ENCODE data around the gene MTMR3. TPM values are rescaled to one million over a fixed set of nuclear protein-coding genes. Genes with fewer than 3 reads are reported as not detected.

MTMR3 gene
- total RNA-seq, 4 donors from 2014 or later: 52.8 to 101 (median 69.1) TPM

GRCh38 chr22:30026756-30027155 lies 143.8 kb downstream of the MTMR3 start:
- Histone ChIP-seq H3K4me3 (replicated peaks in 1 of 3) (no peak overlapping the region), H3K27me3 (no peaks in the 10 kb centered on the region), H3K36me3 (peaks cover 12 to 21% of the 10 kb centered on the region in 2 donors), H3K27ac (peak overlapping the region; percentile 22 to 85 (median 84)), H3K9me3 (no peaks in the 10 kb centered on the region), H3K4me1 (peaks cover 44 to 55% of the 10 kb centered on the region in 2 donors)
- intact Hi-C loops (cut with DNase I): loop anchor here (10.0 kb wide), 1 partner anchor 58 kb away; the partner anchor contains the start of gene HORMAD2
- WGBS, 2 donors: 36 to 53% methylated on average over 2 of the region's 2 CpGs
- TF ChIP-seq, protein P1, sequence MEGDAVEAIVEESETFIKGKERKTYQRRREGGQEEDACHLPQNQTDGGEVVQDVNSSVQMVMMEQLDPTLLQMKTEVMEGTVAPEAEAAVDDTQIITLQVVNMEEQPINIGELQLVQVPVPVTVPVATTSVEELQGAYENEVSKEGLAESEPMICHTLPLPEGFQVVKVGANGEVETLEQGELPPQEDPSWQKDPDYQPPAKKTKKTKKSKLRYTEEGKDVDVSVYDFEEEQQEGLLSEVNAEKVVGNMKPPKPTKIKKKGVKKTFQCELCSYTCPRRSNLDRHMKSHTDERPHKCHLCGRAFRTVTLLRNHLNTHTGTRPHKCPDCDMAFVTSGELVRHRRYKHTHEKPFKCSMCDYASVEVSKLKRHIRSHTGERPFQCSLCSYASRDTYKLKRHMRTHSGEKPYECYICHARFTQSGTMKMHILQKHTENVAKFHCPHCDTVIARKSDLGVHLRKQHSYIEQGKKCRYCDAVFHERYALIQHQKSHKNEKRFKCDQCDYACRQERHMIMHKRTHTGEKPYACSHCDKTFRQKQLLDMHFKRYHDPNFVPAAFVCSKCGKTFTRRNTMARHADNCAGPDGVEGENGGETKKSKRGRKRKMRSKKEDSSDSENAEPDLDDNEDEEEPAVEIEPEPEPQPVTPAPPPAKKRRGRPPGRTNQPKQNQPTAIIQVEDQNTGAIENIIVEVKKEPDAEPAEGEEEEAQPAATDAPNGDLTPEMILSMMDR (IDR thresholded peaks at IDR 0.05): no peak
- TF ChIP-seq POLR2A (IDR thresholded peaks at IDR 0.05): no peak
- peak; percentile 71 to 80 for DNase-seq

DNA sequence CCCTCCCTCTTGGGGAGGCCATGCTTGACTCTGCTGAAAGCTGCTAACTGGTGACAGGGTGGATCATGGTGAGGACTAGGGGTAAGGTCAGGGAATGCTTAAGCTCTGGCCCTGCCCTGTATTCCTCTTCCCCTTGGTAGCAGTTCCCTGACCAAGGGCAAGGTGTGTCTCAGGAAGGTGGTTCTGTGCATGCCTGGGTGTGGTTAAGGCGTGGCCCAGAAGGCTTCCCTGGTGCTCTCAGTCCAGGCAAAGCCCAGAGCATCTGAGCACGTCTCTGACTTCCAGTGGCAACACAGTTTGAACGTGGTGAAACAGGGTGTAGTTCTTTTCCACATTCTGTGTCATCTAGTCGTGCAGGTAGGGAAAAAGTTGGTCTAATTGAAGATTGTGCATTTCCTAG lies 144.2 kb downstream of the MTMR3 start:
- intact Hi-C loops (cut with DNase I): loop anchor here (10.0 kb wide), 1 partner anchor 58 kb away; the partner anchor contains the start of gene HORMAD2
- no peak for TF ChIP-seq POLR2A (IDR thresholded peaks at IDR 0.05)
- TF ChIP-seq, protein P1 (IDR thresholded peaks at IDR 0.05): no peak
- peaks cover 44 to 55% of the 10 kb centered on the region in 2 donors for H3K4me1 ChIP-seq
- no peaks in the 10 kb centered on the region for H3K9me3 ChIP-seq
- no peak for DNase-seq
- H3K27ac ChIP-seq: peak overlapping the region; percentile 22 to 85 (median 84)
- WGBS, 2 donors: 58 to 69% methylated on average over 4 of the region's 4 CpGs
- H3K36me3 ChIP-seq: peaks cover 9 to 17% of the 10 kb centered on the region in 2 donors
- H3K4me3 ChIP-seq (replicated peaks in 1 of 3): no peak overlapping the region
- no peaks in the 10 kb centered on the region for H3K27me3 ChIP-seq

GRCh38 chr22:30027791-30028190 lies 144.8 kb downstream of the MTMR3 start:
- TF ChIP-seq, protein P1 (IDR thresholded peaks at IDR 0.05): no peak
- TF ChIP-seq POLR2A (IDR thresholded peaks at IDR 0.05): no peak
- H3K36me3 ChIP-seq: peaks cover 5 to 11% of the 10 kb centered on the region in 2 donors
- H3K4me1 ChIP-seq: peaks cover 44 to 55% of the 10 kb centered on the region in 2 donors
- no peak overlapping the region for H3K4me3 ChIP-seq (replicated peaks in 1 of 3)
- H3K9me3 ChIP-seq: no peaks in the 10 kb centered on the region
- DNase-seq: no peak
- intact Hi-C loops (cut with DNase I): loop anchor here (10.0 kb wide), 1 partner anchor 57 kb away; the partner anchor contains the start of gene HORMAD2
- WGBS, 2 donors: 56 to 57% methylated on average over 4 of the region's 4 CpGs
- no peaks in the 10 kb centered on the region for H3K27me3 ChIP-seq
- H3K27ac ChIP-seq: peak overlapping the region; percentile 37 to 85 (median 84)

DNA sequence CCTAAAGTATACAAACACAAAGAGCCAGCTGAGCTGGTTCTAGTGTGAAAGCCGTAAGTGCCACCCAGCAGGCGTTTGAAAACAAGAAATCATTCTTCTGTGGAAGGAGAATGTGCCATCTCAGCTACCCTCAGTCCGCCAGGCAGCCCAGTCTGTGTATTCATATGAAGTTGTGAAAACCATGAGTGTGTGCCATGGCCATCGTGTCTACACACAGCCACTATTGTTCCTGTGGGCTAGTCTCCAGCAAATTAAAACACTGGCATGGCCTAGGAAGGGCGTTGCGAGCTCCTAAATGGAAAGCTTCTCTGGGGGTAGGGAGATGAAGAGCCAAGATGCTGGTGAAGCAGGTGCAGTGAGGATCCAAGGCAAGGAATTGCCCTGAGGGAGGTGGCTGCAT lies 145.8 kb downstream of the MTMR3 start:
- Histone ChIP-seq H3K27ac (peak overlapping the region; percentile 37 to 85 (median 84)), H3K4me1 (peaks cover 44 to 55% of the 10 kb centered on the region in 2 donors), H3K4me3 (replicated peaks in 1 of 3) (no peak overlapping the region), H3K27me3 (no peaks in the 10 kb centered on the region), H3K9me3 (no peaks in the 10 kb centered on the region), H3K36me3 (peaks cover 0 to 8% of the 10 kb centered on the region in 2 donors)
- intact Hi-C loops (cut with DNase I): loop anchor here (10.0 kb wide), 1 partner anchor 56 kb away; the partner anchor contains the start of gene HORMAD2
- DNase-seq: peak; percentile 41 to 54
- TF ChIP-seq, protein P1 (IDR thresholded peaks at IDR 0.05): no peak
- TF ChIP-seq POLR2A (IDR thresholded peaks at IDR 0.05): no peak
- 48 to 54% methylated on average over 6 of the region's 6 CpGs for WGBS, 2 donors

GRCh38 chr22:30029512-30029911 lies 146.5 kb downstream of the MTMR3 start:
- TF ChIP-seq, protein P1 (IDR thresholded peaks at IDR 0.05): no peak
- TF ChIP-seq POLR2A (IDR thresholded peaks at IDR 0.05): no peak
- H3K9me3 ChIP-seq: no peaks in the 10 kb centered on the region
- peaks cover 0 to 8% of the 10 kb centered on the region in 2 donors for H3K36me3 ChIP-seq
- peaks cover 42 to 53% of the 10 kb centered on the region in 2 donors for H3K4me1 ChIP-seq
- intact Hi-C loops (cut with DNase I): loop anchor here (10.0 kb wide), 1 partner anchor 55 kb away; the partner anchor contains the start of gene HORMAD2
- DNase-seq: no peak
- H3K27ac ChIP-seq: peak overlapping the region in 2 of 3 donors; percentile 29 to 85
- no peaks in the 10 kb centered on the region for H3K27me3 ChIP-seq
- no peak overlapping the region for H3K4me3 ChIP-seq (replicated peaks in 1 of 3)
